HG03103 (cell line): ENCODE data around the gene CSAG2.
"Not testable (repeated sequence)": the region's sequence is repeated elsewhere in the genome, so short reads cannot be mapped to it uniquely, and the experiment has no call there.

Experiments
- ATAC-seq: cut with Tn5 transposase; IDR thresholded peaks from one replicate; pipeline ENCODE4 v1.9.1; 2021; ENCODE audit warnings: low read depth; ENCODE audit not compliant: unreplicated experiment

Gene CSAG2, protein sequence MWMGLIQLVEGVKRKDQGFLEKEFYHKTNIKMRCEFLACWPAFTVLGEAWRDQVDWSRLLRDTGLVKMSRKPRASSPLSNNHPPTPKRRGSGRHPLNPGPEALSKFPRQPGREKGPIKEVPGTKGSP

DNA sequence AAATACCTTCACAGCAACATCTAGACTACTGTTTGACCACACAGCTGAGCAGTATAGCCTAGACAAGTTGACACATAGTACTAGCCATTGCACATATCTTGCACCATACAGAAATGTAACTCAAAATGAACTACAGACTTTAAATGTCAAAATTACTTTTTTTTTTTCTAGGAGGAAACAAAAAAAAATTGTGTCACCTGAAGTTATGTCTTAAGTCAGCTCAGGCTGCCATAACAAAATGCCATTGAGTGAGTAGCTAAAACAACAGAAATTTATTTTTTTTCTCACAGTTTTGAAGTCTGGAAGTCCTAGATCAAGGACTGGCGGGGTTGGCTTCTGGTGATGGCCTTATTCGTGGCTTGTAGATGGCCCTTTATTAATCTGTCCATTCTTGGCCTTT lies at the start of gene CSAG2:
Gene CSAG2, minus strand, starts transcription at position 101 of the 400 bp plus-strand sequence. CDS start 161 bp downstream, outside the sequence.
- not testable (repeated sequence) for ATAC-seq

DNA sequence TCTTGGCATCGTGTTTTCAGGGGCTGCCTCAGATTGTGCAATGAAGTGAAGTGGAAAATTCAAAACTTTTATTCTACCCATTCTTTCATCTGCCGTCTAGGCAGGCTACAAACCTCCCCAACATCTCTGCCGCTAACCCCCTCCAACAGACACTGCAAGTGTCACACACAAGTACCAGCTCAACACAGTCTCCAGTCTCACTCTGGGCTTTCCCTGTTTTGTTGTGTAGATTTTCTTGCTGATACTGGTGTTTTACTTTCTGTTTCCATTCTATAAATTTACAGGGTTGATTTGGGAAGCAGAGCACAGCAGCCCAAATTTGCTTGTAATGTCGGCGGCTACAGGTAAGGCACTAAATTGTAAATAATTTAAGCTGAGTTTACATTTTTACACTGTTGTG lies 45.8 kb upstream of the CSAG2 start:
- not testable (repeated sequence) for ATAC-seq

DNA sequence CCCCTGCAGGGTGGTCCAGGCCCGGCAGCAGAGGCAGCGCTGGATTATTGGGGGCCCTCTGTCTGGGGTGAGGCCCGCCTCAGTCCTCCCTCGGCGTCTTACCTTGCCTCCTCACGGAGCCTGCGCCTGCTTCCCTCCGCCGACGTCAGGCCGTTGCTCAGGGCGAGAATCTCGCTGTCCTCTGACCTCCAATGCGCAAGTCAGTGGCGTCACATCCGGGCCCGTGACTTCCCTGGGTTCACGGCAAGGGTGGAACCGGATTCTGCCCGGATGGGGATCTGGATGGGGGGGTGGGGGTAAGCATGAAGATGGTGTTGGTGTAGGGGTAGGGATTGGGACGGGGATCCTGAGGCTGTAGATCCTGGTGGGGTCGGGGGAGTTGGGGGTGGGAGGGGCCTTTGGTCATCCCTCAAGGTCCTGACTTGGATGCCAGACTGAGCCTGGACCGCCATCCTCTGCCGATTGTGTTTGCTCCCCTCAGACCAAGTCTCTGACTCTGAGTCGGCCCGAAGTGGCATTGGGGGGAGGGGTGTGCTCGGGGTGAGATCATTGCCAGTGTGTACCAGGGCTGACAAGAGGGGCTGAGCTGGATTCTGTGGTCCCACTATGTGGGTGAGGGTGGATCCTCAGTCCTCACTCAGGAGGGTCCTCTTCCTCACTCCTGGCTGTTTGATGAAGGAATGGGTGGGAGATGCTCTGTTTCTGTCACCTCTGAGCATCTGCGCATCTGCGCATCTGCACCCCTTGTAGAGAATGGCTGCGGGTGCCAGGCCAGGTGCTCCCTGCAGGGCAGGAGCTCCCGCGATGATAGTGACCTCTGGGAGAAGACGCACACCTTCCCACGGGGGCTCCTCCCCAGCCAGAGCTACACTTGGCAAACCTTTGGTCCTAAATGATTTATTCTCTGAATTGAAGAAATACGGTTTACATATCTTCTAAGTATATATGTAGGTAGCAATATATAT lies 44.9 kb upstream of the CSAG2 start, which contains the start of gene MAGEA2:
Gene MAGEA2, minus strand, starts transcription at position 157 of the 965 bp plus-strand sequence. CDS start 2,479 bp downstream, outside the sequence.
- ATAC-seq, result not testable (repeated sequence)

DNA sequence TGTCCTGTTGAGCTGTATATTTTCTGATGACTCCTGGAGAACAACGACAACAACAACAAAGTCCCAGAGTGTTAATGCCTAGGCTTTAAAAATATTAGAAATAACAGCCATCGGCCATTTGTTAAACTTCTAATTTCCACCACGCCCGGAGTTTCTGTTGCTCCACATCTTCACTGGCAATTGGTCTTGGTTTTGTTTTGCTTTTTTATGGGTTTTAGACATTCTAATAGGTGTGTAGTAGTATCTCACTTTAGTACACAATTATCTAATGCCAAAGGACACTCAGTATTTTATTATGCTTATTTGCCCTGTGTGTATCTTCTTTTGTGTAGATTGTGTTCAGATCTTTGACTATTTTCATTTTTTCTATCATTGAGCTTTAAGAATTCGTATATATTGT lies 29.5 kb upstream of the CSAG2 start:
- ATAC-seq, result no peak

DNA sequence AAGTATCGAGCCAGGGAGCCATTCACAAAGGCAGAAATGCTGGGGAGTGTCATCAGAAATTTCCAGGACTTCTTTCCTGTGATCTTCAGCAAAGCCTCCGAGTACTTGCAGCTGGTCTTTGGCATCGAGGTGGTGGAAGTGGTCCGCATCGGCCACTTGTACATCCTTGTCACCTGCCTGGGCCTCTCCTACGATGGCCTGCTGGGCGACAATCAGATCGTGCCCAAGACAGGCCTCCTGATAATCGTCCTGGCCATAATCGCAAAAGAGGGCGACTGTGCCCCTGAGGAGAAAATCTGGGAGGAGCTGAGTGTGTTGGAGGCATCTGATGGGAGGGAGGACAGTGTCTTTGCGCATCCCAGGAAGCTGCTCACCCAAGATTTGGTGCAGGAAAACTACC lies 27.5 kb upstream of the CSAG2 start:
- not testable (repeated sequence) for ATAC-seq

DNA sequence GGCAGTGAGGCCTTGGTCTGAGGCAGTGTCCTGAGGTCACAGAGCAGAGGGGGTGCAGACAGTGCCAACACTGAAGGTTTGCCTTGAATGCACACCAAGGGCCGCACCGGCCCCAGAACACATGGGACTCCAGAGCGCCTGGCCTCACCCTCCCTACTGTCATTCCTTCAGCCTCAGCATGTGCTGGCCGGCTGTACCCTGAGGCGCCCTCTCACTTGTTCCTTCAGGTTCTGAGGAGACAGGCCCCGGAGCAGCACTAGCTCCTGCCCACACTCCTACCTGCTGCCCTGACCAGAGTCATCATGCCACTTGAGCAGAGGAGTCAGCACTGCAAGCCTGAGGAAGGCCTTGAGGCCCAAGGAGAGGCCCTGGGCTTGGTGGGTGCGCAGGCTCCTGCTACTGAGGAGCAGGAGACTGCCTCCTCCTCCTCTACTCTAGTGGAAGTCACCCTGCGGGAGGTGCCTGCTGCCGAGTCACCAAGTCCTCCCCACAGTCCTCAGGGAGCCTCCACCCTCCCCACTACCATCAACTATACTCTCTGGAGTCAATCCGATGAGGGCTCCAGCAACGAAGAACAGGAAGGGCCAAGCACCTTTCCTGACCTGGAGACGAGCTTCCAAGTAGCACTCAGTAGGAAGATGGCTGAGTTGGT lies 26.9 kb upstream of the CSAG2 start:
- ATAC-seq, result no peak

DNA sequence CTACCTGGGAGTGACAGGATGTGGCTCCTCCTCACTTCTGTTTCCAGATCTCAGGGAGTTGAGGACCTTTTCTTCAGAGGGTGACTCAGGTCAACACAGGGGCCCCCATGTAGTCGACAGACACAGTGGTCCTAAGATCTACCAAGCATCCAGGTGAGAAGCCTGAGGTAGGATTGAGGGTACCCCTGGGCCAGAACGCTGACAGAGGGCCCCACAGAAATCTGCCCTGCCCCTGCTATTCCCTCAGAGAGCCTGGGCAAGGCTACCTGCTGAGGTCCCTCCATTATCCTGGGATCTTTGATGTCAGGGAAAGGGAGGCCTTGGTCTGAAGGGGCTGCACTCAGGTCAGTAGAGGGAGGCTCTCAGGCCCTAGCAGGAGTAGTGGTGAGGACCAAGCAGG lies 26.0 kb upstream of the CSAG2 start:
- no peak for ATAC-seq

DNA sequence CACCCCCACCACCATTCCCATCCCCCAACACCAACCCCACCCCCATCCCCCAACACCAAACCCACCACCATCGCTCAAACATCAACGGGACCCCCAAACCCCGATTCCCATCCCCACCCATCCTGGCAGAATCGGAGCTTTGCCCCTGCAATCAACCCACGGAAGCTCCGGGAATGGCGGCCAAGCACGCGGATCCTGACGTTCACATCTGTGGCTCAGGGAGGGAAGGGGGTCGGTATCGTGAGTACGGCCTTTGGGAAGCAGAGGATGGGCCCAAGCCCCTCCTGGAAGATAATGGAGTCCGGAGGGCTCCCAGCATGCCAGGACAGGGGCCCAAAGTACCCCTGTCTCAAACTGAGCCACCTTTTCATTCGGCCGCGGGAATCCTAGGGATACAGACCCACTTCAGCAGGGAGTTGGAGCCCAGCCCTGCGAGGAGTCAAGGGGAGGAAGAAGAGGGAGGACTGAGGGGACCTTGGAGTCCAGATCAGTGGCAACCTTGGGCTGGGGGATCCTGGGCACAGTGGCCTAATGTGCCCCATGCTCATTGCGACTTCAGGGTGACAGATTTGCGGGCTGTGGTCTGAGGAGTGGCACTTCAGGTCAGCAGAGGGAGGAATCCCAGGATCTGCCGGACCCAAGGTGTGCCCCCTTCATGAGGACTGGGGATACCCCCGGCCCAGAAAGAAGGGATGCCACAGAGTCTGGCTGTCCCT lies 25.2 kb upstream of the CSAG2 start:
- not testable (repeated sequence) for ATAC-seq

DNA sequence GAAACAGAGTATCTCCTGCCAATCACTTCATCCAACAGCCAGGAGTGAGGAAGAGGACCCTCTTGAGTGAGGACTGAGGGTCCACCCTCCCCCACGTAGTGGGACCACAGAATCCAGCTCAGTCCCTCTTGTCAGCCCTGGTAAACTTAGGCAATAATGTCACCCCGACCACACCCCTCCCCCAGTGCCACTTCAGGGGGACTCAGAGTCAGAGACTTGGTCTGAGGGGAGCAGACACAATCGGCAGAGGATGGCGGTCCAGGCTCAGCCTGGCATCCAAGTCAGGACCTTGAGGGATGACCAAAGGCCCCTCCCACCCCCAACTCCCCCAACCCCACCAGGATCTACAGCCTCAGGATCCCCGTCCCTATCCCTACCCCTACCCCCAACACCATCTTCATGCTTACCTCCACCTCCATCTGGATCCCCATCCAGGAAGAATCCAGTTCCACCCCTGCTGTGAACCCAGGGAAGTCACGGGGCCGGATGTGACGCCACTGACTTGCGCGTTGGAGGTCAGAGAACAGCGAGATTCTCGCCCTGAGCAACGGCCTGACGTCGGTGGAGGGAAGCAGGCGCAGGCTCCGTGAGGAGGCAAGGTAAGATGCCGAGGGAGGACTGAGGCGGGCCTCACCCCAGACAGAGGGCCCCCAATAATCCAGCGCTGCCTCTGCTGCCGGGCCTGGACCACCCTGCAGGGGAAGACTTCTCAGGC lies 24.3 kb upstream of the CSAG2 start, which contains the start of the genes CSAG1 and MAGEA12:
Gene CSAG1, minus strand, starts transcription at position 461 of the 715 bp plus-strand sequence. CDS start 1,261 bp downstream, outside the sequence.
Gene MAGEA12, plus strand, starts transcription at position 497 of the 715 bp plus-strand sequence. CDS start 2,405 bp downstream, outside the sequence.
- ATAC-seq, result no peak

DNA sequence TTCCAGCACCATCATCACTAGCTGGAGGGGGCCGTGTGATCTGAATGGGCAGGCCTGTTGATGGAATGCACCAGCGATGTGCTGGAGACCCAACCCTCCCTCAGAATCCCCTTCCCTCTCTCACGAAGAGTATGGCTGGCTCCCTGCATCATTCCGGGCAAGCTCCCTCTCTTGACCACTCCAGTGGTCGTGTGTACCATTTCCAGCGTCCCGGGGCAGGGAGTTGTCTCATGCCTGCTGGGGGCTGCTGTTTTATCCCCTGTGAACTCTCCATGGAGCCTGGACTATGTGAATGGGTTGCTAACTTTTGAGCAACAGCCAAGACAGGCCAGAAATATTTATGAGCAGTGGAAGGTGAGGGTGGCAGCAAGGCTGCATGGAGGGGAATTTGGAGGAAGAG lies 16.3 kb upstream of the CSAG2 start:
- no peak for ATAC-seq

DNA sequence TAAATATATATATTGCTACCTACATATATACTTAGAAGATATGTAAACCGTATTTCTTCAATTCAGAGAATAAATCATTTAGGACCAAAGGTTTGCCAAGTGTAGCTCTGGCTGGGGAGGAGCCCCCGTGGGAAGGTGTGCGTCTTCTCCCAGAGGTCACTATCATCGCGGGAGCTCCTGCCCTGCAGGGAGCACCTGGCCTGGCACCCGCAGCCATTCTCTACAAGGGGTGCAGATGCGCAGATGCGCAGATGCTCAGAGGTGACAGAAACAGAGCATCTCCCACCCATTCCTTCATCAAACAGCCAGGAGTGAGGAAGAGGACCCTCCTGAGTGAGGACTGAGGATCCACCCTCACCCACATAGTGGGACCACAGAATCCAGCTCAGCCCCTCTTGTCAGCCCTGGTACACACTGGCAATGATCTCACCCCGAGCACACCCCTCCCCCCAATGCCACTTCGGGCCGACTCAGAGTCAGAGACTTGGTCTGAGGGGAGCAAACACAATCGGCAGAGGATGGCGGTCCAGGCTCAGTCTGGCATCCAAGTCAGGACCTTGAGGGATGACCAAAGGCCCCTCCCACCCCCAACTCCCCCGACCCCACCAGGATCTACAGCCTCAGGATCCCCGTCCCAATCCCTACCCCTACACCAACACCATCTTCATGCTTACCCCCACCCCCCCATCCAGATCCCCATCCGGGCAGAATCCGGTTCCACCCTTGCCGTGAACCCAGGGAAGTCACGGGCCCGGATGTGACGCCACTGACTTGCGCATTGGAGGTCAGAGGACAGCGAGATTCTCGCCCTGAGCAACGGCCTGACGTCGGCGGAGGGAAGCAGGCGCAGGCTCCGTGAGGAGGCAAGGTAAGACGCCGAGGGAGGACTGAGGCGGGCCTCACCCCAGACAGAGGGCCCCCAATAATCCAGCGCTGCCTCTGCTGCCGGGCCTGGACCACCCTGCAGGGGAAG lies 5.0 kb upstream of the CSAG2 start, which contains the start of gene MAGEA2B:
Gene MAGEA2B, plus strand, starts transcription at position 814 of the 973 bp plus-strand sequence. CDS start 2,479 bp downstream, outside the sequence.
- ATAC-seq, result not testable (repeated sequence)

DNA sequence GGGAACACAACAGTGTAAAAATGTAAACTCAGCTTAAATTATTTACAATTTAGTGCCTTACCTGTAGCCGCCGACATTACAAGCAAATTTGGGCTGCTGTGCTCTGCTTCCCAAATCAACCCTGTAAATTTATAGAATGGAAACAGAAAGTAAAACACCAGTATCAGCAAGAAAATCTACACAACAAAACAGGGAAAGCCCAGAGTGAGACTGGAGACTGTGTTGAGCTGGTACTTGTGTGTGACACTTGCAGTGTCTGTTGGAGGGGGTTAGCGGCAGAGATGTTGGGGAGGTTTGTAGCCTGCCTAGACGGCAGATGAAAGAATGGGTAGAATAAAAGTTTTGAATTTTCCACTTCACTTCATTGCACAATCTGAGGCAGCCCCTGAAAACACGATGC lies 4.1 kb upstream of the CSAG2 start:
- ATAC-seq, result not testable (repeated sequence)

DNA sequence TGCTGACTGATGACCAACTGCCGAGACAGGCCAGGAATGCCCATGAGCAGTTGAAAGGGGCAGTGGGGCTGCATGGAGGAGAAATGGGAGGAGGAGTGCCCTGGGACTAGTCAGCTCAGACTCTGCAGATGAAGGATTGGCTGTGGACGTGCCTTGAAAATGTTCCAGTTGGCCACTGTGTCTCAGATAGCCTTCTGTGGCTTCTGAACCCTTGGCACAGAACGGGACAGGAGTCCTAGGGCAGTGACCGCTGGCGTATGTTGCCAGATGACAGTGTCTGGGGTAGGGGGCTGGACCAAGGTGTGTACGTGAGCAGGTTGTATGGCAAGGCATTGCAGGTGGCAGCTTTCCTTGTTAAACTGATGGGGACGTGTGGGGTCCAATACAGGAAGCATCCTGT lies 2.6 kb downstream of the CSAG2 start:
- not testable (repeated sequence) for ATAC-seq

DNA sequence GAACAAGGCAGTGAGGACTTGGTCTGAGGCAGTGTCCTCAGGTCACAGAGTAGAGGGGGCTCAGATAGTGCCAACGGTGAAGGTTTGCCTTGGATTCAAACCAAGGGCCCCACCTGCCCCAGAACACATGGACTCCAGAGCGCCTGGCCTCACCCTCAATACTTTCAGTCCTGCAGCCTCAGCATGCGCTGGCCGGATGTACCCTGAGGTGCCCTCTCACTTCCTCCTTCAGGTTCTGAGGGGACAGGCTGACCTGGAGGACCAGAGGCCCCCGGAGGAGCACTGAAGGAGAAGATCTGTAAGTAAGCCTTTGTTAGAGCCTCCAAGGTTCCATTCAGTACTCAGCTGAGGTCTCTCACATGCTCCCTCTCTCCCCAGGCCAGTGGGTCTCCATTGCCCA lies 8.7 kb downstream of the CSAG2 start:
- not testable (repeated sequence) for ATAC-seq

DNA sequence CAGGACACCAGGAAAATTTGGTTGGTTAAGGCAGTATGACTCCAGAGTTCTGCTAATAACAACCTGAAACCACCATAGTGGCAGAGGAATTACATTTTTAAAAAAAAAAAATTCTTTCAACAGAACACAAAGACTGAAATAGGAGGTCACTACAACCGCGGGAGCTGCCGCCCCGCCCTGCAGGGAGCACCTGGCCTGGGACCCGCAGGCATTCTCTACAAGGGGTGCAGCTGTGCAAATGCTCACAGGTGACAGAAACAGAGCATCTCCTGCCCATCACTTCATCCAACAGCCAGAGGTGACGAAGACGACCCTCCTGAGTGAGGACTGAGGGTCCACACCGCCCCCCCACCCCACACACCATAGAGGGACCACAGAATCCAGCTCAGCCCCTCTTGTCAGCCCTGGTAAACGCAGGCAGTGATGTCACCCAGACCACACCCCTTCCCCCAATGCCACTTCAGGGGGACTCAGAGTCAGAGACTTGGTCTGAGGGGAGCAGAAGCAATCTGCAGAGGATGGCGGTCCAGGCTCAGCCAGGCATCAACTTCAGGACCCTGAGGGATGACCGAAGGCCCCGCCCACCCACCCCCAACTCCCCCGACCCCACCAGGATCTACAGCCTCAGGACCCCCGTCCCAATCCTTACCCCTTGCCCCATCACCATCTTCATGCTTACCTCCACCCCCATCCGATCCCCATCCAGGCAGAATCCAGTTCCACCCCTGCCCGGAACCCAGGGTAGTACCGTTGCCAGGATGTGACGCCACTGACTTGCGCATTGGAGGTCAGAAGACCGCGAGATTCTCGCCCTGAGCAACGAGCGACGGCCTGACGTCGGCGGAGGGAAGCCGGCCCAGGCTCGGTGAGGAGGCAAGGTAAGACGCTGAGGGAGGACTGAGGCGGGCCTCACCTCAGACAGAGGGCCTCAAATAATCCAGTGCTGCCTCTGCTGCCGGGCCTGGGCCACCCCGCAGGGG lies 10.8 kb downstream of the CSAG2 start, which contains the start of gene MAGEA3:
Gene MAGEA3, plus strand, starts transcription at position 843 of the 980 bp plus-strand sequence. CDS start 2,039 bp downstream, outside the sequence.
- not testable (repeated sequence) for ATAC-seq

DNA sequence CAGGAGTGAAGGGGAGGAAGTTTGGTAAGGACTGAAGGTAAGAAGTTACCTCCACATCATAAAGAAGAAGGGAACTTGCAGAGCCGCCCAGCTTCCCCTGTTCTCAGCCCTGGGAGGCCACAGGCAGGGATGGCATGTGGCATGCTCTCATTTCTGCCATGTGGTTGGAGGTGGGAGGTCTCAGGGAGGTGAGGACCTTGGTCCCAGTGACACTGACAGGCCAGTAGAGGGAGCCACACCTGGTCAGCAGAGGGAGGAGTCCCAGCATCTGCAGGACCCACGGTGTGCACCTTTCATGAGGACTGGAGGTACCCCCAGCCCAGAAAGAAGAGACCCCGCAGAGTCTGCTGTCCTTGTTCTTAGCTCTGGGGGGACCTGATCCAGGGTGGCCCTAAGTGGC lies 28.1 kb downstream of the CSAG2 start:
- peak; percentile 86 for ATAC-seq

DNA sequence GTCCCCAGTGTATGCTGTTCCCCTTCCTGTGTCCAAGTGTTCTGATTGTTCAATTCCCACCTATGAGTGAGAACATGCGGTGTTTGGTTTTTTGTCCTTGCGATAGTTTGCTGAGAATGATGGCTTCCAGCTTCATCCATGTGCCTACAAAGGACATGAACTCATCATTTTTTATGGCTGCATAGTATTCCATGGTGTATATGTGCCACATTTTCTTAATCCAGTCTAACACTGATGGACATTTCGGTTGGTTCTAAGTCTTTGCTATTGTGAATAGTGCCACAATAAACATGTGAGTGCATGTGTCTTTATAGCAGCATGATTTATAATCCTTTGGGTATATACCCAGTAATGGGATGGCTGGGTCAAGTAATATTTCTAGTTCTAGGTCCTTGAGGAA lies 34.4 kb downstream of the CSAG2 start:
- ATAC-seq, result not testable (repeated sequence)
